HUES6 (cell line): ENCODE measurements around the gene DTNB.
"Not testable (repeated sequence)": the region's sequence is repeated elsewhere in the genome, so short reads cannot be mapped to it uniquely, and the experiment has no call there.

ENCODE experiments used
- H3K27ac ChIP-seq: 2 replicates; pipeline ENCODE4 v1.7.0; 2013; ENCODE audit warnings: low read depth, mild to moderate bottlenecking, low read length, inconsistent platforms
- H3K27me3 ChIP-seq: 2 replicates; pipeline ENCODE4 v1.6.1; 2013; ENCODE audit warnings: low read length; ENCODE audit not compliant: control insufficient read depth, insufficient read depth
- H3K36me3 ChIP-seq: 2 replicates; pipeline ENCODE4 v1.6.1; 2013; ENCODE audit warnings: low read length; ENCODE audit not compliant: control insufficient read depth, insufficient read depth
- H3K4me1 ChIP-seq: 2 replicates; pipeline ENCODE4 v1.6.1; 2013; ENCODE audit warnings: low read length; ENCODE audit not compliant: control insufficient read depth, insufficient read depth
- H3K4me3 ChIP-seq: 2 replicates; pipeline ENCODE4 v1.5.1; 2013; ENCODE audit warnings: low read depth, low read length
- H3K9ac ChIP-seq: one replicate; pipeline ENCODE4 v1.6.1; 2013; ENCODE audit warnings: mild to moderate bottlenecking, low read length
- H3K9me3 ChIP-seq: 2 replicates; pipeline ENCODE4 v1.6.1; 2013; ENCODE audit warnings: low read depth, low read length; ENCODE audit not compliant: control insufficient read depth, insufficient read depth

Gene DTNB

GRCh38 chr2:25403120-25403760 lies 270.1 kb downstream of the DTNB start:
- H3K9me3 ChIP-seq, H3K4me1 ChIP-seq, H3K9ac ChIP-seq, H3K27ac ChIP-seq, H3K36me3 ChIP-seq, H3K27me3 ChIP-seq, H3K4me3 ChIP-seq: not testable (repeated sequence)

GRCh38 chr2:25402477-25402876 lies 270.9 kb downstream of the DTNB start:
- peaks cover 8% of the 10 kb centered on the region; the same call in 1 of the 2 replicates for H3K4me1 ChIP-seq
- no peak overlapping the region for H3K4me3 ChIP-seq

GRCh38 chr2:25401307-25402026 lies 271.9 kb downstream of the DTNB start:
- peaks cover 8% of the 10 kb centered on the region; the same call in 1 of the 2 replicates for H3K4me1 ChIP-seq
- no peak overlapping the region for H3K27ac ChIP-seq
- no peak overlapping the region for H3K4me3 ChIP-seq
- no peaks in the 10 kb centered on the region for H3K9me3 ChIP-seq
- no peak overlapping the region for H3K9ac ChIP-seq
- H3K27me3 ChIP-seq, result no peaks in the 10 kb centered on the region
- no peaks in the 10 kb centered on the region for H3K36me3 ChIP-seq

More at GRCh38 chr2:25402477-25402876, 270.9 kb downstream of the DTNB start:
- Histone ChIP-seq H3K27me3 (no peaks in the 10 kb centered on the region), H3K9ac (no peak overlapping the region), H3K9me3 (no peaks in the 10 kb centered on the region), H3K27ac (no peak overlapping the region), H3K36me3 (no peaks in the 10 kb centered on the region)

GRCh38 chr2:25400576-25401216 lies 272.7 kb downstream of the DTNB start:
- Histone ChIP-seq H3K4me3 (no peak overlapping the region), H3K9ac (no peak overlapping the region), H3K36me3 (no peaks in the 10 kb centered on the region), H3K27ac (no peak overlapping the region), H3K9me3 (no peaks in the 10 kb centered on the region), H3K27me3 (no peaks in the 10 kb centered on the region), H3K4me1 (peaks cover 8% of the 10 kb centered on the region; the same call in 1 of the 2 replicates)

- Histone ChIP-seq H3K4me1 (peaks cover 8% of the 10 kb centered on the region; the same call in 1 of the 2 replicates), H3K4me3 (no peak overlapping the region), H3K36me3 (no peaks in the 10 kb centered on the region), H3K27ac (no peak overlapping the region), H3K9ac (no peak overlapping the region), H3K27me3 (no peaks in the 10 kb centered on the region), H3K9me3 (no peaks in the 10 kb centered on the region)
Observed at GRCh38 chr2:25400169-25400568, 273.2 kb downstream of the DTNB start.

- Histone ChIP-seq H3K4me3 (no peak overlapping the region), H3K36me3 (no peaks in the 10 kb centered on the region), H3K27me3 (no peaks in the 10 kb centered on the region), H3K4me1 (peaks cover 8% of the 10 kb centered on the region; the same call in 1 of the 2 replicates), H3K9ac (no peak overlapping the region), H3K9me3 (no peaks in the 10 kb centered on the region), H3K27ac (no peak overlapping the region)
Observed at GRCh38 chr2:25398534-25398933, 274.8 kb downstream of the DTNB start.

- Histone ChIP-seq H3K9me3 (no peaks in the 10 kb centered on the region), H3K4me1 (peaks cover 8% of the 10 kb centered on the region; the same call in 1 of the 2 replicates), H3K27ac (no peak overlapping the region), H3K9ac (no peak overlapping the region), H3K4me3 (no peak overlapping the region), H3K36me3 (no peaks in the 10 kb centered on the region), H3K27me3 (no peaks in the 10 kb centered on the region)
Observed at GRCh38 chr2:25397777-25398176, 275.6 kb downstream of the DTNB start.

GRCh38 chr2:25389161-25389560 lies 284.2 kb downstream of the DTNB start:
- H3K27me3 ChIP-seq, result no peaks in the 10 kb centered on the region

GRCh38 chr2:25388491-25388890 lies 284.9 kb downstream of the DTNB start:
- no peak overlapping the region for H3K9ac ChIP-seq
- H3K4me1 ChIP-seq, result peaks cover 11% of the 10 kb centered on the region; the same call in 1 of the 2 replicates
- H3K4me3 ChIP-seq, result no peak overlapping the region
- no peaks in the 10 kb centered on the region for H3K9me3 ChIP-seq
- peaks cover 5% of the 10 kb centered on the region; the same call in 1 of the 2 replicates for H3K36me3 ChIP-seq
- H3K27ac ChIP-seq, result no peak overlapping the region
- no peaks in the 10 kb centered on the region for H3K27me3 ChIP-seq

More at GRCh38 chr2:25389161-25389560, 284.2 kb downstream of the DTNB start:
- H3K4me1 ChIP-seq, result peaks cover 11% of the 10 kb centered on the region; the same call in 1 of the 2 replicates
- no peak overlapping the region for H3K27ac ChIP-seq
- H3K9me3 ChIP-seq, result no peaks in the 10 kb centered on the region
- no peak overlapping the region for H3K9ac ChIP-seq
- no peak overlapping the region for H3K4me3 ChIP-seq
- peaks cover 5% of the 10 kb centered on the region; the same call in 1 of the 2 replicates for H3K36me3 ChIP-seq

- Histone ChIP-seq H3K9ac (no peak overlapping the region), H3K27ac (no peak overlapping the region), H3K9me3 (no peaks in the 10 kb centered on the region), H3K4me3 (no peak overlapping the region), H3K27me3 (no peaks in the 10 kb centered on the region), H3K36me3 (peaks cover 5% of the 10 kb centered on the region; the same call in 1 of the 2 replicates), H3K4me1 (peaks cover 11% of the 10 kb centered on the region; the same call in 1 of the 2 replicates)
Observed at GRCh38 chr2:25387876-25388449, 285.4 kb downstream of the DTNB start.
